GM12872 (cell line): ENCODE measurements around the gene PDE1C.

Experiments
- CTCF ChIP-seq: IDR thresholded peaks from 3 replicates; pipeline ENCODE4 v1.5.1; 2011; ENCODE audit warnings: low read depth, mild to moderate bottlenecking, low read length, moderate library complexity; ENCODE audit not compliant: insufficient read depth

Gene PDE1C

GRCh38 chr7:31850066-31850465, 220.1 kb downstream of the PDE1C start:
- no peak for TF ChIP-seq CTCF

GRCh38 chr7:31835471-31835870, 234.7 kb downstream of the PDE1C start:
- TF ChIP-seq CTCF: no peak

GRCh38 chr7:31828520-31828919, 241.7 kb downstream of the PDE1C start:
- no peak for TF ChIP-seq CTCF

- TF ChIP-seq CTCF: no peak
Observed at GRCh38 chr7:31825576-31825975, 244.6 kb downstream of the PDE1C start.

GRCh38 chr7:31819031-31819430, 251.2 kb downstream of the PDE1C start:
- no peak for TF ChIP-seq CTCF

GRCh38 chr7:31816810-31817209, 253.4 kb downstream of the PDE1C start:
- no peak for TF ChIP-seq CTCF

GRCh38 chr7:31815796-31816195, 254.4 kb downstream of the PDE1C start:
- no peak for TF ChIP-seq CTCF

GRCh38 chr7:31814187-31814586, 256.0 kb downstream of the PDE1C start:
- TF ChIP-seq CTCF: peak; percentile 19; the same call in 1 of the 3 replicates
